Activated T-cell treated with anti-CD3 and anti-CD28 coated beads, Interleukin-2, amount 50 U/mL, for 4 hours (primary cell): ENCODE results near the gene OSBPL6. TPM values are rescaled to one million over a fixed set of nuclear protein-coding genes. Genes with fewer than 3 reads are reported as not detected.

Experiments used
- ATAC-seq, 2 donors: fragments of 200-7000 bp; cut with Tn5 transposase; one replicate each; pipeline ENCODE4 v1.10.0; 2021
- DNase-seq: peaks from one replicate; pipeline ENCODE4 v3.0.0-alpha.2; 2020
- H3K27me3 Mint-ChIP-seq: one replicate; pipeline ENCODE4 v1.8.0; 2021; ENCODE audit warnings: low read depth, mixed read lengths
- H3K36me3 Mint-ChIP-seq: one replicate; pipeline ENCODE4 v1.8.0; 2022; ENCODE audit warnings: mixed read lengths; ENCODE audit not compliant: insufficient read depth
- H3K4me1 Mint-ChIP-seq: one replicate; pipeline ENCODE4 v1.8.0; 2021; ENCODE audit warnings: low read depth, mixed read lengths
- H3K4me3 Mint-ChIP-seq: one replicate; pipeline ENCODE4 v1.8.0; 2021; ENCODE audit warnings: mild to moderate bottlenecking, moderate library complexity, mixed read lengths
- H3K9me3 Mint-ChIP-seq: one replicate; pipeline ENCODE4 v1.8.0; 2021; ENCODE audit warnings: mixed read lengths
- total RNA-seq, 3 donors: library from RNA; stranded (reverse); gene quantifications; one replicate each; pipeline ENCODE4 v1.2.1, GENCODE V29; 2021

The OSBPL6 gene
- total RNA-seq, 3 donors from 2014 or later: 0.28 to 0.53 (median 0.30) TPM

DNA sequence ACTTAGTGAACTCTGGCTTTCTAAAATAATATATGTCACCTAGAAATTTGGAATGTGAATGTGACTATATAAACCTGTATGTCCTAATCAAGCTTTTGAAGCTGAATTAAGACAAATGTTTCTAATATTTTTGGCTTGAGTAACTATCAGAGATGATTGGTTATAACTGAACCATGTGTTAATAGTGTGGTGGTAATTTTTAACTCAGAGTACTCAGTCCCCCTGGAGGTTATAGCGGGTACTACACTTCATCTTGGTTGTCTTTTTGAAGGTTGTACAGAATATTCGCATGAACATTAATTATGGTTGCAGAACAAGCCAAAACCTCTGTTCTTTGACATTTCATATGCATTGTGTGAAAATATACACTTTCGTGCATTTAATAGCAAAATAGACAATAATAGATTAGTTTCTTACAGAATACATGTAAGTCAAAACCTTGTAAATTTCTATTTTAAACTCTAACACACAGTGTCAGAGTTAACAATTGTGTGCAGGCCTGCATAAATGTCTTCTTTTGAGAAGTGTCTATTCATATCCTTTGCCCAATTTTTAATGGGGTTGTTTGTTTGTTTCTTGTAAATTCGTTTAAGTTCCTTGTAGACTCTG, 86.0 kb downstream of the OSBPL6 start:
- DNase-seq: no peak
- peaks cover 9% of the 10 kb centered on the region for H3K27me3 Mint-ChIP-seq
- H3K4me3 Mint-ChIP-seq: no peak overlapping the region
- no peak for ATAC-seq
- no peaks in the 10 kb centered on the region for H3K4me1 Mint-ChIP-seq
- H3K9me3 Mint-ChIP-seq: no peaks in the 10 kb centered on the region
- no peaks in the 10 kb centered on the region for H3K36me3 Mint-ChIP-seq

DNA sequence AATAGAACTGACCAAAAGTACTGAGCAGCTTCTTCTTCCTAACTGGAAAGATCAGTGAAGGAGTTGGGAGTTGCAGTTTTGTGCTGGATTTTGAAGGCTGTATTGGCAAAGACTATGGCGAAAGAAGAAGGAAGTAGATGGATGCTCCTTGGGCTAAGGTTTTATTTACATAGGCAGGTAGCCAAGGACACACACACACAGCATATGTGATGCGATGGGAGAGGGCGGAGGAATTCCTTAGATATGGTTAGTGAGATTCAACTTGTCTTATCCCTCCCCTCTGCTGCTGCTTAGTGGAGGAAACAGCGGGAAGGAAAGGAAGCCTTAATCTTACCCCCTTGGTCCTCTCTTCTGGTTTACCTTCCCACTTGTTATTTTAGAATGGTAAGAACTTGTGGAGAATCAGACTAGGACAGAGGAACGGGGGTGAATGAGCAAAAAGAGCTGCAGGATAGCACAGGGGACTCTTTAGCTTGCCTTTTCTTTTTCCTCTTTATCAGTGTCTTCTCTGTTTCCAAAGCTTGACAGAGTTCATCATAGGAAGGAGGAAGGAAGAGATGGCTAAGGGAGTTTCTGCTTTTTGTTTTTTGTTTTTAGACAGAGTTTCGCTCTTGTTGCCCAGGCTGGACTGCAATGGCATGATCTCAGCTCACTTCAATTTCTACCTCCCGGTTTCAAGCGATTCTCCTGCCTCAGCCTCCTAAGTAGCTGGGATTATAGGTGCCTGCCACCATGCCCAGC, 87.9 kb downstream of the OSBPL6 start:
- H3K4me3 Mint-ChIP-seq: no peak overlapping the region
- no peaks in the 10 kb centered on the region for H3K36me3 Mint-ChIP-seq
- H3K27me3 Mint-ChIP-seq: peaks cover 7% of the 10 kb centered on the region
- H3K4me1 Mint-ChIP-seq: no peaks in the 10 kb centered on the region
- ATAC-seq (no peak), DNase-seq (no peak)
- H3K9me3 Mint-ChIP-seq: no peaks in the 10 kb centered on the region

DNA sequence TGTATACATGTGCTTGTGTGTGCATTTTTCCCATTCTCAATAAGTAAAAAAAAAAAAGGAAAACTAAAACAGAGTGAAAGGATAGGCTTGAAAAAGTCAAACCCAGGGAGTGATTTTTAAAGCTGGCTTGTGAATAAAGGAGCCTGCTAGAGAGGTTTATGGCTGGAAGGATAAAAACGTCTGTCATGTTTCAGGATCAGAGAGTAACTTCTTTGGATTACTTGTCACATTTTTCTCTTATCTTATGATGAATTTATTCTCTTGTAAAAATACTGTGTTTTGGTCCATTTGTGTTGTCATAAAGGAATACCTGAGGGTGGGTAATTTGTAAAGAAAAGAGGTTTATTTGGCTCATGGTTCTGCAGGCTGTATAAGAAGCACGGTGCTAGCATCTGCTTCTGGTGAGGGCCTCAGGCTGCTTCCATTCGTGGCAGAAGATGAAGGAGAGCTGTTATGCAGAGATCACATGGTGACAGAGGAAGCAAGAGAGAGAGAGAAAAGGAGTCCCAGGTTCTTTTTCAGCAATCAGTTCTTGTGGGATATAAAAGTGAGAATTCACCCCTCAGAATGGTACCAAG, 89.1 kb downstream of the OSBPL6 start:
- no peak for DNase-seq
- Mint-ChIP-seq H3K36me3 (no peaks in the 10 kb centered on the region), H3K4me3 (no peak overlapping the region), H3K9me3 (no peaks in the 10 kb centered on the region), H3K4me1 (no peaks in the 10 kb centered on the region), H3K27me3 (peaks cover 3% of the 10 kb centered on the region)
- ATAC-seq: no peak

DNA sequence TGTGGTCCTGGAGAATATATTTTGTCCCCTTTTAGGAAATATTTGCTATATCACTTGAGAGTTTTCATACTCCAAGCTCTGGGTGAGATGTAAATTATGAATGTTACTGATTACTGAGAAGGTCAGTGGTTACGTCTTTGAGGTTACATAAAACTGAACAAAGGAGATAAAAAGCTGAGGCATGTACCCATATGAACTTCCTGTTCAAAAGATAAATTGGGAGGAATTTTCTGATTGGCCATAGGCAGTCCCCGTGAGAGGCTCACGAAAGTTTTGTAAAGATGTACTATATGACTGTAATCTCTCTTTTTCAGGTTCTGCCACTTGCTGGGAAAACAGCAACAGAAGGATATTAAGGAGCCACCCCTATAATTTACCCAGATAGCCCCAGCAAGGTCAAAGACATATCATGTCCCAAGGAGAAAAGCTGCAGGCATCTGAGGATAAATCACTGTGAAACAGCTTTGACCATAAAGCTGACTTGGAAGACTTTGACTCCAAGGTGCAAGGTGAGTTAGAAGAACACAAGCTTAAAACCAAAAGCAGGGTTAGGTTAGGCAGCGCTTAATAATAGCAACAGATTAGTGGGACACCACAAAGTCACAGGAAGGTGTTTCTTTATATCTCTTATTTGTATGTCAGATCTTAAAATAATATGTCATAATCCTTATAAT, 90.4 kb downstream of the OSBPL6 start:
- Mint-ChIP-seq H3K4me3 (no peak overlapping the region), H3K9me3 (no peaks in the 10 kb centered on the region), H3K4me1 (no peaks in the 10 kb centered on the region), H3K27me3 (no peaks in the 10 kb centered on the region), H3K36me3 (no peaks in the 10 kb centered on the region)
- ATAC-seq: no peak
- DNase-seq: no peak

DNA sequence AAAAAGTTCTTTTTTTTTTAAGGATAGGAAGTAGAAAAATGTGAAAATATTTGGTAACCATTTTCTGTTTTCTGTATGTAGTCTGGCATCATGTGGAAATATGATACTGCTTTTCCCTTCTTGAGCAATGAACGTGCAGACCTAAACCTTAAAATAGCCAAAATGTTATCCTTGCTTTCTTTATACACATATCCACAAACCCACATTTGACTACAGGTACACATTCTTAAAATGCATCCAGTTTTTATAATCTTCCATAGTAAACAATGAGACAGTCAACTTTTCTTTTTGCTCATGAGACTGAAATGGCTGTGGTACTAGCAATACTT, 90.9 kb downstream of the OSBPL6 start:
- ATAC-seq (no peak), DNase-seq (no peak)
- H3K9me3 Mint-ChIP-seq: no peaks in the 10 kb centered on the region
- no peaks in the 10 kb centered on the region for H3K27me3 Mint-ChIP-seq
- H3K36me3 Mint-ChIP-seq: no peaks in the 10 kb centered on the region
- H3K4me3 Mint-ChIP-seq: no peak overlapping the region
- H3K4me1 Mint-ChIP-seq: no peaks in the 10 kb centered on the region

DNA sequence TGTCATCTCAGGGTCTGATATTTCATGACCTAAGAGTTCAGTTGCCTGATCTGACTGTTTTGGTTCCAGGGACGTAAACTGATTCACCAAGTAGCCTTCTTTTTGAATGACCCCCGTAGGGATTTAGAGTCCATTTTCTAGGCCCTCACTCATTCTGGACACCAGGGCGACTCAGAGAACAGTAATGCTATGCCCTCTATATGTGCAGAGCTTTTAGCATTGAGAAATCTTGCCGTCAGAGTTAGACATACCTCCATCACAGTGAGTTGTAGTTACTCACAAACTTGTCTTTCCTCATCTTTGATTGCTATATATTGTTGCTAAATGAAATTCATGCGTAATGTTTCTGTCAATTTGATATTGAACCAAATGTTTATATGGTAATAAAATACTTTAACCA, 92.3 kb downstream of the OSBPL6 start:
- Mint-ChIP-seq H3K4me3 (no peak overlapping the region), H3K27me3 (no peaks in the 10 kb centered on the region), H3K4me1 (no peaks in the 10 kb centered on the region), H3K9me3 (no peaks in the 10 kb centered on the region), H3K36me3 (no peaks in the 10 kb centered on the region)
- DNase-seq (no peak), ATAC-seq (no peak)

DNA sequence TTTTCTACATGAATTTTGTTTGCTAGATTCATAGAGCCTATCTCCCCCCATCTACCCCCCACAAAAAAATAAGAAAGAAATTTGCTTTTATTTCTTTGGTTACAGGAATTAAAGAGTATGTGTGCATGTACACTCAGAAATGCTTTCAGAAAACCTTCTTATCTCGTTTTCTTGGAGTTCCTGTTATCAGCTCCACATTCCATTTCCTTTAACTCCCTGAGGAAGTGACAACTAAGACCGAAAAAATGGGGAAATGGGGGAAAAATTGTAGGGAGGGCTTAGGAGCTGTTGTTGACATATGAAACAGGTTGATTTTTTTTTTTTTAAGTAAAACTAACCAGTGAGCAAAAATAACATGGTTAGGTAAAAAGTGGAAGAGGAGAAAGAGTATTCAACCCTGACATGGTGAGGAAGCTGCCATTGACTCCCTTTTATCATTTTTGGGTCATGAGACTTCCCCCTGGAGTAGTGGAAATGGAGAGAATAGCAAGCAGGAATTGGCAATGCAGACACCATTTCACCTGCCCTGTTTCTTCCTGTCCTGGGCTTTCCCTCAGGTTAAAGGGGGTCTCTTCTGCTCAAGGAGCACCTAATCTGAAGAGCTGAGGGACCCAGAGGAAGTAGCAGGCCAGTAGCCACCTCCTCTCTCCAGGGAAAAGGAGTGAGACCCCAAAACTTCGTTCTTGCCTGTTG, 93.5 kb downstream of the OSBPL6 start:
- DNase-seq: no peak

DNA sequence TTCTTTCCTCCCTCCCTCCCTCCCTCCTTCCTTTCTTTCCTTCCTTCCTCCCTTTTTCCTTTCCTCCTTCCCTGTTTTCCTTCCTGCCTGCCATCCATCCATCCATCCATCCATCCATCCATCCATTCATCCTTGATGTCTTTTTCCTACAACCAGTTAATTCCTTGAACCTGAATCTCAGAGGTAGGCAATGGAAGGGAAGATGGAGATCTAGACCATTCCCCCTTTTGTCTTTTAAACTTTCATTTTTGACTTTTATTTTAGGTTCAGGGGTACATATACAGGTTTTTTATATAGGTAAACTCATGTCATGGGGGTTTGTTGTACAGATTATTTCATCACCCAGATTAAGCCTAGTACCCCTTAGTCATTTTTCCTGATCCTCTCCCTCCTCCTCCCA, 97.4 kb downstream of the OSBPL6 start:
- no peak overlapping the region for H3K4me3 Mint-ChIP-seq
- peaks cover 14% of the 10 kb centered on the region for H3K27me3 Mint-ChIP-seq
- no peaks in the 10 kb centered on the region for H3K36me3 Mint-ChIP-seq
- ATAC-seq (no peak), DNase-seq (no peak)
- H3K9me3 Mint-ChIP-seq: no peaks in the 10 kb centered on the region
- H3K4me1 Mint-ChIP-seq: no peaks in the 10 kb centered on the region

More for the DNA sequence above, 93.5 kb downstream of the OSBPL6 start:
- no peaks in the 10 kb centered on the region for H3K36me3 Mint-ChIP-seq
- H3K4me1 Mint-ChIP-seq: no peaks in the 10 kb centered on the region
- no peak for ATAC-seq
- H3K4me3 Mint-ChIP-seq: no peak overlapping the region
- peaks cover 3% of the 10 kb centered on the region for H3K27me3 Mint-ChIP-seq
- no peaks in the 10 kb centered on the region for H3K9me3 Mint-ChIP-seq

DNA sequence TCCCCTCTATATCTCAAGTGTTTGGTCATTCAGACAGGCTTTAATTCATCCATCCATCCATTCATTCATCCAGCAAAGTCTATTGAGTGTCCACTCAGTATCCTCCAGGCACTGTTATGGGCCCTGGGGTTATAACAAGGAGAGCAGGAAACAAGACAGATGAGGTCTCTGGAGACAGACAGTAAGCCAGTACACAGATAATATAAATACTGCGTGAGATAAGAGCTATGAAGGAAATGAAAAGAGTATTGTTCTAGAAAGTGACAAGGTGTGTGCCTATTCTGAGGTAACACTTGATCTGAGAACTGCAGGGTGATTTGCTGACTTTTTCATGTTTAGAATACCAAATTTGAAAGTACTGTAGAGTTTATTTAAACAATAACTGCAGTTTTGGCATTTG, 98.3 kb downstream of the OSBPL6 start:
- DNase-seq: no peak
- no peak for ATAC-seq
- H3K9me3 Mint-ChIP-seq: no peaks in the 10 kb centered on the region
- no peaks in the 10 kb centered on the region for H3K36me3 Mint-ChIP-seq
- peaks cover 14% of the 10 kb centered on the region for H3K27me3 Mint-ChIP-seq
- no peaks in the 10 kb centered on the region for H3K4me1 Mint-ChIP-seq
- H3K4me3 Mint-ChIP-seq: no peak overlapping the region

DNA sequence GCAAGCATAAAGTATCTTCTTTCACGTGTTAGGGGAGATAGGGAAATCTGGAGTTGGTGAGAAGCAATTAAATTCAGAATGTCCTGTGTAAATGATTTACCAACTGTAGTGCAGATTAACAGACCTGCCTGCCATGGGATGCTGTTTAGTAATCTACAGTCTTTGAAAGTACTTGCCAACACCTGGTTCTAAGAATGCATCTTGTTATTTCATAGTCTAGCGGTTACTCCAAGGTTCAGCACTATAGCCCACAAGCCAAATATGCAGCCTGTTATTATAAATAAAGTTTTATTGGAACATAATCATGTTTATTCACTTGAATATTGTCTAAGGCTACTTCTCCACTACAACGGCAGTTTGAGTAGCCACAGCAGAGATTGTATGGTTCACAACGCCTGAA, 100.8 kb downstream of the OSBPL6 start:
- H3K4me1 Mint-ChIP-seq: no peaks in the 10 kb centered on the region
- H3K36me3 Mint-ChIP-seq: no peaks in the 10 kb centered on the region
- DNase-seq (no peak), ATAC-seq (no peak)
- H3K9me3 Mint-ChIP-seq: no peaks in the 10 kb centered on the region
- peaks cover 16% of the 10 kb centered on the region for H3K27me3 Mint-ChIP-seq
- no peak overlapping the region for H3K4me3 Mint-ChIP-seq

DNA sequence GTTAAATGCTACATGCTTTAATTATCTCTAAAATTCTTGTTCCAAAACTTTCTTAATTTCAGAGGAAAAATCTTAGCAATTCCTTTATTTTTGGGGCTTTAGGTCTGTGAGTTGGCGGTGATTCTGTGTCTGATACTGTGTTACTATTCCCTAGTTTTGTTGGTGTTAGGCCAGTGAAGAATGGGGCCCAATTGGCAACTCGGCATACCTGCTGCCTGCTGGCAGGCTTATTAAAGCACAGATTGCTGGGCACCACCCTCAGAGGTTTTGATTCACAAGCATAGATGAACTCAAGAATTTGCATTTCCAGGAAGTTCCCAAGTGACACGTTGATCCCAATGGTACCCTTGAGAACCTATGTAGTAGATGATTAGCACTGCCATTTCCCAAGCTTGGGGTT, 101.6 kb downstream of the OSBPL6 start:
- H3K27me3 Mint-ChIP-seq: peaks cover 18% of the 10 kb centered on the region
- DNase-seq: no peak
- no peaks in the 10 kb centered on the region for H3K9me3 Mint-ChIP-seq
- ATAC-seq: no peak
- no peak overlapping the region for H3K4me3 Mint-ChIP-seq
- no peaks in the 10 kb centered on the region for H3K4me1 Mint-ChIP-seq
- H3K36me3 Mint-ChIP-seq: no peaks in the 10 kb centered on the region

DNA sequence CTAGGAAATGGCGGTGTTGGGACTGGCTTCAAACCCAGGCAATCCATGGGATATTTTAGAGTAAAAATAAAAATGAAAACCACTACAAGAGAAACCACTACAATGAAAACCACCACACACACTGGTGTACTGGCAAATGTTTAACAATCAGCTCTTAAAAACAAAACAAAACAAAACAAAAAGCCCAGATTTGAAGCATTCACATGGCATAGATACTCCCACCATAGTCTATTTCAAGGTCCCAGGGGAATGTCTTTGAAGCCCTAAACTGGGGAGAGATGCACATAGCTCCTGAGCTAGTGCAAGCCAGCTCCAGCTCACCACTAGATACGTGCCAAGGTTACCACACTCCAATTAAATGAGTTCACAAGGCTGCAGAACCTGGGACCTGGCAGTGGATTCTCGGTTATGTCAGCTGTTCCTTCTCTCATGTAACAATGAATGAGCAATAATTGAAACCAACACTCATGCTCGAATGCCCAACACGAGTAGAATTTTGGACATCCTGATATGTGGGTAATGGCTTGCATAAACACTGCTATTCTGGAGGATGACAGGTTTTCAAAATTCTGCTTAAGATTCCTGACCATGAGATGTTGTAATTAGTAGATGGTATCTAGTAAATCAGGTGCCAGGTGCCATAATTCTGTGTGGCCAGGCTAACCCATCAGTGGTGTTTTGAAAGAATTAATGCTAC, 102.2 kb downstream of the OSBPL6 start:
- no peaks in the 10 kb centered on the region for H3K4me1 Mint-ChIP-seq
- H3K27me3 Mint-ChIP-seq: peaks cover 18% of the 10 kb centered on the region
- no peaks in the 10 kb centered on the region for H3K36me3 Mint-ChIP-seq
- no peaks in the 10 kb centered on the region for H3K9me3 Mint-ChIP-seq
- no peak for DNase-seq
- ATAC-seq: no peak
- H3K4me3 Mint-ChIP-seq: no peak overlapping the region

DNA sequence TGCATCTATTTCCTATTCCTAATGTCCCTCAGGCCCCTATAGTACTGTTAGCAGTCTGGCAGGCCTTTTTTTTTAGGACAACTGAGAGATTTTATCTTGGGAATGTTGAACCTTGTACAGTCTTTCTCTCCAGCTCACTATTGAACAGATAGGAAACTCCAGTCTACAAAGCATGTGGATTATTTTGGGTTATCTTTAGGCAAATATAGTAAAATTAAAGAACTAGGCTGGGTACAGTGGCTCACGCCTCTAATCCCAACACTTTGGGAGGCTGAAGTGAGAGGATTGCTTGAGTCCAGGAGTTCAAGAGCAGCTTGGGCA, 102.7 kb downstream of the OSBPL6 start:
- DNase-seq (no peak), ATAC-seq (no peak)
- Mint-ChIP-seq H3K27me3 (peaks cover 18% of the 10 kb centered on the region), H3K4me1 (no peaks in the 10 kb centered on the region), H3K4me3 (no peak overlapping the region), H3K36me3 (no peaks in the 10 kb centered on the region), H3K9me3 (no peaks in the 10 kb centered on the region)

DNA sequence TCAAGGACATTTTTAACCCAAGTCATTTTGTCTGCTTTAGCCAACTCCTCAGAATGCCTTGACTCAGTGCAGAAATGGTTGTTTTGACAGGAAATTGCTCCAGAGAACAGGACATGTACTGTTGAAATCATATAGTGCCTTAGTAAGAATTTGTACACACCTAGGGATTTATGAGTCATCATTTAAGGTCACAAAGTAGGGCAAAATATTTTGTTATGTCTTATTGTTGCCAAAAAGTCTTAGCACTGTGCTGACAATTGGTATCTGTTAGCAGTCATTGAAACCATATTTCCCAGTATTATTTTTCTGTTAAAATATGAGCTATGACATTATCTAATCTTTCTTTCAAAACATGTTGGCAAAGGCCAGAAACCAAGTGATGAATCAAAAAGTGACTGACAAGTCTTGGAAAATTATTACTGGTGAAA, 104.5 kb downstream of the OSBPL6 start:
- no peak overlapping the region for H3K4me3 Mint-ChIP-seq
- DNase-seq (no peak), ATAC-seq (no peak)
- no peaks in the 10 kb centered on the region for H3K36me3 Mint-ChIP-seq
- no peaks in the 10 kb centered on the region for H3K9me3 Mint-ChIP-seq
- no peaks in the 10 kb centered on the region for H3K4me1 Mint-ChIP-seq
- H3K27me3 Mint-ChIP-seq: peaks cover 14% of the 10 kb centered on the region
